Activated CD4-positive, alpha-beta T cell treated with anti-CD3 and anti-CD28 coated beads, Interleukin-2, amount 10 ng/mL, durations not matched to agents 7 days and 5 days (primary cell): Measurements from ENCODE around the gene ZCCHC18. TPM values are rescaled to one million over a fixed set of nuclear protein-coding genes. Genes with fewer than 3 reads are reported as not detected.

ENCODE experiments used
- CTCF ChIA-PET: fragments of 350-600 bp; sonication (Branson Sonifier 250); formaldehyde crosslinking; loops from one replicate; lab custom pipeline; 2021; ENCODE audit warnings: antibody characterized with exemption; lab: Charles Lee
- POLR2A ChIA-PET: fragments of 350-600 bp; sonication (Branson Sonifier 250); formaldehyde crosslinking; loops from one replicate; lab custom pipeline; 2021; ENCODE audit warnings: antibody characterized with exemption; lab: Charles Lee
- DNase-seq: peaks from one replicate; pipeline ENCODE4 v3.0.0-alpha.2; 2020
- H3K27ac Mint-ChIP-seq: one replicate; pipeline ENCODE4 v1.8.0; 2021; ENCODE audit warnings: mild to moderate bottlenecking, moderate library complexity, mixed read lengths
- H3K27me3 Mint-ChIP-seq: one replicate; pipeline ENCODE4 v1.8.0; 2021; ENCODE audit warnings: mixed read lengths
- H3K36me3 Mint-ChIP-seq: one replicate; pipeline ENCODE4 v1.8.0; 2021; ENCODE audit warnings: low read depth, mixed read lengths
- H3K4me1 Mint-ChIP-seq: one replicate; pipeline ENCODE4 v1.8.0; 2021; ENCODE audit warnings: mixed read lengths
- H3K4me3 Mint-ChIP-seq: one replicate; pipeline ENCODE4 v1.8.0; 2021; ENCODE audit warnings: mild to moderate bottlenecking, moderate library complexity, mixed read lengths
- H3K9me3 Mint-ChIP-seq: one replicate; pipeline ENCODE4 v1.8.0; 2021; ENCODE audit warnings: mixed read lengths
- total RNA-seq, 2 experiments: library from RNA; stranded (reverse); gene quantifications; one replicate each; pipeline ENCODE4 v1.2.3, GENCODE V29; 2021

The ZCCHC18 gene
- total RNA-seq, 2 experiments from 2014 or later = 0.64 to 0.65 TPM

DNA sequence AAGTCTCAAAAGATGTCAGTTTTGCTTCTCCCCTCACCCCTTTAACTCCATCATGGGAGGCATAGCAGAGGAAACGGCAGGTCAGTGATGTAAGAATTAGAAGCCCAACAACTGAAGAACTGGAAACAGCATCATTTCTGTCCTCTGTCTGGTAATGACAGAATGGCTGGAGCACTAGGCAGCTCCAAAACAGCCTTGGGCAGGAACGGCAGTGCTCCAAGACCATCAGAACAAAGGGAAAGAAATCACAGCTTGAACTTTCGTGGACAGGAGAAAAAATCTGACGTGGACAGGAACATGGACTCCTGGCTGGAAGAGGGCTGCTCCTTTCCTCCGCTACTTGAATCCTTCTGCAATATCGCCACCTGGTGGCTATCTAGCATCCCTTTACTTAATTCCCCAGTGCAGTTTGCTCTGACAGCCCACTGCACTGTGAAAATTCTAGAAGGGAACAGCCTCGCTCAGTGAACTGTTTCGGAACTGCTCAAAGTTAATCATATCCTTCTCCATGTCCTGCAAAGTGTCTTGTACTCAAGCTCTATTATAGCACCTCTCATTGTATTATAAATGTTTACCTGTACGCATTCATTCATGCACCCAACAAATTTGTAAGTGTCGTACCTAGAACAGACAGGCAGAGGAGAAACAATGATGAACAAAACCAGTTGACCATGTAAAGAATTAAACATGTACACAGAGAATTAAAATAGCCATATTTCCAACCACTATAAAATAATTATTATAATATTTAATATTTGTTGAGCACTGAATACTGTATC lies 24.1 kb downstream of the ZCCHC18 start:
- no peaks in the 10 kb centered on the region for H3K27me3 Mint-ChIP-seq

DNA sequence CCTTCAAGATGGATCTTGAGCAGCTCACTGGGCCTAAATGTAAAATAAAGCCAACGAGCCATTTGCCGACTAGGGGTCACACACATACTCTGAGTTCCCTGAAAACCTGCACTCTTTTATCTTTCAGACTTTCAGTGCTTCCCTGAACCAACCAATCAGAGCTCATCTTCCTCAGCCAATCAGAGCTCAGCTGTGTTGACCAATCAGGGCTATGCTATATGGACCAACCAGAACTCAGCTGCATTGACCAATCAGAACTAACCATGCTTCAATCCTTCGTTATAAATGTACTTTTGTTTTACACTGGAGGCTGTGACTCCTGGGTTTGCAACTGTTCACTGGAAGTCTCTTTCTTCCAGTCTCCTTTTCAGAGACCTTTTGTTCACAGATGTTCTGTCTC lies 25.2 kb downstream of the ZCCHC18 start:
- peaks cover 23% of the 10 kb centered on the region for H3K4me1 Mint-ChIP-seq
- no peaks in the 10 kb centered on the region for H3K27me3 Mint-ChIP-seq
- no peaks in the 10 kb centered on the region for H3K9me3 Mint-ChIP-seq
- ChIA-PET POLR2A (no interaction called here), CTCF (interaction anchor here (1.1 to 1.6 kb wide), 2 partner anchors 293 to 451 kb away, joined by 3 read pairs; partner anchors contain the start of gene MORF4L2)
- no peak overlapping the region for H3K4me3 Mint-ChIP-seq
- no peak overlapping the region for H3K27ac Mint-ChIP-seq
- DNase-seq = no peak
- no peaks in the 10 kb centered on the region for H3K36me3 Mint-ChIP-seq

More for the DNA sequence above, 24.1 kb downstream of the ZCCHC18 start:
- H3K4me3 Mint-ChIP-seq = no peak overlapping the region
- peaks cover 1% of the 10 kb centered on the region for H3K36me3 Mint-ChIP-seq
- no peak overlapping the region for H3K27ac Mint-ChIP-seq
- POLR2A ChIA-PET = no interaction called here
- CTCF ChIA-PET = interaction anchor here (0.7 to 1.6 kb wide), 2 partner anchors 37 to 450 kb away, joined by 3 to 4 read pairs; partner anchors contain the start of gene MORF4L2
- peaks cover 18% of the 10 kb centered on the region for H3K4me1 Mint-ChIP-seq
- peak; percentile 70 for DNase-seq
- H3K9me3 Mint-ChIP-seq = no peaks in the 10 kb centered on the region

DNA sequence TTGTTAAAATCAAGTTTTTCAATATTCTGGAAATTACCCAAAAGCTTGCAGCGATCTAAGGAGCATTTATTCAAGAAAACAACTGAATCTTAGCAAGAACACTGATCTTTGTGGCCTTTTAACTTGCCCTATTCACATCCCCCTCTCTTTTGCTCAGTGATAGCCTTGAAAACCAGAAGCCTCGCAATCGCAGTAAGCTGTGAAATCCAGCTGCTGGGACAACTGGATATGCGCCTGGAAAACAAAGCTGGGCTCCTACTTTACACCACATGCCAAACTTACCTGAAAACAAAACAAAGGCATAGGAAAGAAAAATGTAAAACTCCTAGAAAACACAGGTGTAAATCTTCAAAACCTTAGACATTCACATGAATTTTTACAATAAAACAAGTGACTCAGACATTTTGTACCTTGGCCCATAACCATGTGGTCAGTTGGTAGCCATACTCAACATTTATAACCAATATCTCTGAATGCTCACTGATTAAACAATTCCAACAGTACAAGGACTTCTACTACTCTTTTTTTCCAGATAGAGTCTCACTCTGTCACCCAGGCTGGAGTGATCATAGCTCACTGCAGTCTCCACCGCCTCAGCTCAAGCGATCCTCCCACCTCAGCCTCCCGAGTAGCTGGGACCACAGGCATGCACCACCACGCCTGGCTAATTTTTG lies 28.9 kb downstream of the ZCCHC18 start:
- no peaks in the 10 kb centered on the region for H3K27me3 Mint-ChIP-seq
- no peak overlapping the region for H3K27ac Mint-ChIP-seq
- H3K9me3 Mint-ChIP-seq = no peaks in the 10 kb centered on the region
- no peak for DNase-seq
- no peak overlapping the region for H3K4me3 Mint-ChIP-seq
- ChIA-PET POLR2A (no interaction called here), CTCF (no interaction called here)
- no peaks in the 10 kb centered on the region for H3K36me3 Mint-ChIP-seq
- H3K4me1 Mint-ChIP-seq = peaks cover 7% of the 10 kb centered on the region

DNA sequence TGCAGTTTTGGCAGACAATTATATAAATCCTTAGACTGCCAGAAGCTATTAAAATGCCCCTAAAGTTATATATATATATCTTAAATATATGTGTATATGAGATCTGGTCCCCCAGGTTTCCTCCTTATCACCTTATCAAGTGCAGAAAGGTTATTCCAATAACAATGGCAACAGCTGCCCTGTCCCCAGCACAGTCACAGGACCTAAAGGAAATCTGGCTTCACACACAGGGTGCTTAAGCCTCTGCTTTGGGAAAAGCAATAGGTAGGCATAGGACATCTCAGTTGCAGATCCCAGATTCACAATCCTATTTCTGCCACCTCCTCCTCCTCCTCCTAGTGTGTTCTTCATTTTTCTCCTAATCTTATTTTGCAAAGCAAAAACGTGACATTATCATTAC lies 38.7 kb downstream of the ZCCHC18 start:
- ChIA-PET CTCF (no interaction called here), POLR2A (no interaction called here)
- DNase-seq = no peak
- H3K9me3 Mint-ChIP-seq = no peaks in the 10 kb centered on the region
- H3K27ac Mint-ChIP-seq = no peak overlapping the region
- no peaks in the 10 kb centered on the region for H3K27me3 Mint-ChIP-seq
- H3K4me3 Mint-ChIP-seq = no peak overlapping the region
- peaks cover 2% of the 10 kb centered on the region for H3K4me1 Mint-ChIP-seq
- no peaks in the 10 kb centered on the region for H3K36me3 Mint-ChIP-seq

DNA sequence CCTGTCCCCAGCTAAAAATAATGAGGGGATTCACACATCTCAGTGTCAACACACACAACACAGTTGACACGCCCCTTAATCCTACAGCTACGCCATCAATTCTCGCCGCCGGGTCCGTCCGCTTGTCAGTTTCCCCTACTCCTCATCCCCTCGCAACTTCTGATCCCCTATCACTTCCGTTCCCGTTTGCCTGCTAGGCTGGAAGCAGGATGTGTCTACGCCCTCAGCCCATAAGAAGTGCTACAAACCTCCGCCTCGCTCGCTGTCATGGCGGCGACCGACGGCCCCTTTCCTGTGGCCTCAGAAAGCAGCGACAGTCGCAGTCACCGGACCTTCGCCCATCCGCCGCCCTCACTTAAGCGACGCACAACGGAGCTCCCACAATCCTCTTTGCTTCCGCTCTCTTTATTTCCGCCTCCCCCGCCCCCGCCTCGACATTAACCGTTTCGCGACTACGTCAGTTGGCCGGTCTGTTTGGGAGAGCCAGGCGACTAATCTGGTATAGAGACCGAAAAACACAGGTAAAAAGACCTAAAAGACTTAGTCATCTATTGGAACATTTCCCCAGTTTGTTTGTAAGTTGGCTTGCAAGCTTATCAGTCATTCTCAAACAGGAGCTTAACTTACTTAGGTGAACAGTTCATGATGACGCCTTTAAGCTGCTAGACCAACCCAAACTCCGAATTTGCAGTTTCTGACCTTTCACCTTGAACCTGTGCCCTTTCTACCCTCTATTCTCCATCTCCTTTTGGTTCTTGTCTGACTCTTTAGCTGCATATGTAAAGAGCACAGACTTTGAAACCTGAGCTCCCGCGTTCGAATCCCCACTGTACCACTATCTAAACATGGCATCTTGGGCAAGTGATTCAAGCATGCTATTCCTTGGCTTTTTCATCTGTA lies 44.6 kb downstream of the ZCCHC18 start, which contains the start of gene SLC25A53:
TSS of gene SLC25A53 (minus strand) at position 380 of the 900 bp plus-strand sequence. CDS start 51,752 bp downstream, outside the sequence.
- ChIA-PET POLR2A (interaction anchor here (1.0 kb wide), 1 partner anchor 9 kb away, joined by 4 read pairs; no protein-coding TSS in a partner anchor), CTCF (interaction anchor here (0.9 to 1.7 kb wide), 3 partner anchors 9 to 238 kb away, joined by 3 to 16 read pairs (median 3); partner anchors contain the start of gene FAM199X)
- peak within 1 kb of the TSS; percentile 96 for H3K4me3 Mint-ChIP-seq
- peak; percentile 79 for DNase-seq
- no peaks in the 10 kb centered on the region for H3K9me3 Mint-ChIP-seq
- no peaks in the 10 kb centered on the region for H3K27me3 Mint-ChIP-seq
- peak within 1 kb of the TSS; percentile 100 for H3K27ac Mint-ChIP-seq
- no peaks in the 10 kb centered on the region for H3K36me3 Mint-ChIP-seq
- peaks cover 17% of the 10 kb centered on the region for H3K4me1 Mint-ChIP-seq

Other genes starting within 250 kb of the ZCCHC18 start
- gene TMSB15B, start 149.9 kb upstream of the ZCCHC18 start, total RNA-seq = 1 to 10 TPM; 6.3 to 8.7 TPM
- not detected for gene H2BW1, start 98.8 kb upstream of the ZCCHC18 start, total RNA-seq
- under 1 TPM in 1 of 2 experiments, not detected in 1; 0.10 TPM for gene H2BW2, start 72.6 kb upstream of the ZCCHC18 start, total RNA-seq
- gene TMSB15C, start 36.3 kb upstream of the ZCCHC18 start, total RNA-seq = 1 to 10 TPM; 4.1 to 4.4 TPM
- 10 to 100 TPM in 1 of 2 experiments, 1 to 10 TPM in 1; 6.3 to 10.3 TPM for gene SLC25A53, start 44.5 kb downstream of the ZCCHC18 start, total RNA-seq
- 10 to 100 TPM; 11.0 to 12.4 TPM for gene FAM199X, start 53.9 kb downstream of the ZCCHC18 start, total RNA-seq
- not detected for gene ESX1, start 142.4 kb downstream of the ZCCHC18 start, total RNA-seq